Stimulated activated naive B cell treated with anti-CD40 and anti-IgM and Interleukin-4, amounts not matched to agents 10 μg/mL and 1 μg/mL and 100 μg/mL, for 72 hours (primary cell): ENCODE results near the gene KCNQ4.

Experiments used
- ATAC-seq, 2 donors: fragments of 150-1000 bp; cut with Tn5 transposase; replicated peaks; 2 replicates each; pipeline ENCODE4 v1.10.0; 2021; ENCODE audit warnings: moderate library complexity in 1 of 2
- DNase-seq: peaks from one replicate; pipeline ENCODE4 v3.0.0; 2021
- H3K27ac Mint-ChIP-seq: one replicate; pipeline ENCODE4 v1.8.0; 2022; ENCODE audit warnings: mild to moderate bottlenecking, mixed read lengths
- H3K27me3 Mint-ChIP-seq, 2 donors: one replicate each; pipeline ENCODE4 v1.8.0; 2022; ENCODE audit warnings: mixed read lengths in 2 of 2
- H3K36me3 Mint-ChIP-seq, 2 donors: one replicate each; pipeline ENCODE4 v1.8.0; 2022; ENCODE audit warnings: mixed read lengths in 2 of 2, mild to moderate bottlenecking in 1 of 2
- H3K4me1 Mint-ChIP-seq, 2 donors: one replicate each; pipeline ENCODE4 v1.8.0; 2022; ENCODE audit warnings: mixed read lengths in 2 of 2, mild to moderate bottlenecking in 1 of 2
- H3K4me3 Mint-ChIP-seq, 2 donors: one replicate each; pipeline ENCODE4 v1.8.0; 2022; ENCODE audit warnings: mild to moderate bottlenecking in 2 of 2, mixed read lengths in 2 of 2, moderate library complexity in 1 of 2
- H3K9me3 Mint-ChIP-seq, 2 donors: one replicate each; pipeline ENCODE4 v1.8.0; 2022; ENCODE audit warnings: mixed read lengths in 2 of 2, mild to moderate bottlenecking in 1 of 2

KCNQ4 gene

DNA sequence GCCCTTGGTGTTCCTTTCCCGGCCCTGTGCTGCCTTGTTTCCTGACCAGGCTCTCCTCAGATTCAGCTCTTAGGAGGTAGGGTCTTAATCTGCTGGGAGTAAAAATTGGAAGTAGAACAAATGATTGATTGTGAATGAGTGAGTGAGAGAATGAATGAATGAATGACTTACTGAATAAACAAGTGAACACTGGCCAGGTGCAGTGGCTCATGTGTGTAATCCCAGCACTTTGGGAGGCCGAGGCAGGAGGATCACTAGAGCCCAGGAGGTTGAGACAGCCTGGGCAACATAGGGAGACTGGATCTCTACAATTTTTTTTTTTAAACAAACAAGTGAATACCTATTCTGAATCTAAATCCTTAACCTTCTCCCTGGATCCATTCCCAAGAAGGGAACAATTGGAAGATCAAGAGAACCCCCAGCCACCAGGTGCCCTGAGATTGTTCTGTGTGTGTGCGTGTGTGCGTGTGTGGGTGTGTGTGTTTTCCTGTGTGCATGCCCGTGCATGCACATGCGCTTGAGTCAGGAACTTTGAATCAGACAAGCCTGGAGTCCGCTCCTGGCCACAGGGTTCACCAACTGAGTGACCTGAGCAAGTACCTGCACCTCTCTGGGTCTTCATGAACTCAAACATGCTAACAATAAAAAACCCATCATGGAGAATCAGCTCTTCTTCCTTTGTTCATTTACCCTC, 102.9 kb downstream of the KCNQ4 start:
- Mint-ChIP-seq H3K27ac (no peak overlapping the region), H3K36me3 (peaks cover 0 to 3% of the 10 kb centered on the region in 2 donors), H3K4me3 (no peak overlapping the region), H3K4me1 (peaks cover 3 to 6% of the 10 kb centered on the region in 2 donors), H3K9me3 (peaks cover 0 to 3% of the 10 kb centered on the region in 2 donors), H3K27me3 (peaks cover 40 to 59% of the 10 kb centered on the region in 2 donors)
- DNase-seq (no peak), ATAC-seq (no peak)

DNA sequence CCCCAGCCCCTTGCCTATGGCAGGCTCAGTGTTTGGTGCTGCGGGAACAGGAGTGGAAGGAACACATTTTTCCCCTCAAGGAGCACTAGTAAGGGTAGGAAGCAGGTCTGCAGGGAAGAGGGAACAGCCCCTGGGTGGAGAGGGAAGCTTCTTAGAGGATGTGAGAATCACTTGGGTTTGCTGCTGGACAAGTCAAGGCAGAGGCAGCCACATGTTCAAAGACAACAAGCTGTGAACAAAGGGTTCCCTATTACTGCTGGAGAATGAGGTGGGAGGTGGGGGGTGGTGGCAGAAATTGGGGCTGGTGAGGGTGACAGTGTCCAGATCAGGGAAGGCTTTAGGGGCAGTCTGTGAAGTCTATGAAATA, 103.4 kb downstream of the KCNQ4 start:
- no peak for DNase-seq
- Mint-ChIP-seq H3K27ac (no peak overlapping the region), H3K9me3 (peaks cover 0 to 3% of the 10 kb centered on the region in 2 donors), H3K4me3 (no peak overlapping the region), H3K36me3 (peaks cover 0 to 3% of the 10 kb centered on the region in 2 donors), H3K4me1 (peaks cover 3 to 6% of the 10 kb centered on the region in 2 donors), H3K27me3 (peaks cover 40 to 56% of the 10 kb centered on the region in 2 donors)
- ATAC-seq, result no peak

DNA sequence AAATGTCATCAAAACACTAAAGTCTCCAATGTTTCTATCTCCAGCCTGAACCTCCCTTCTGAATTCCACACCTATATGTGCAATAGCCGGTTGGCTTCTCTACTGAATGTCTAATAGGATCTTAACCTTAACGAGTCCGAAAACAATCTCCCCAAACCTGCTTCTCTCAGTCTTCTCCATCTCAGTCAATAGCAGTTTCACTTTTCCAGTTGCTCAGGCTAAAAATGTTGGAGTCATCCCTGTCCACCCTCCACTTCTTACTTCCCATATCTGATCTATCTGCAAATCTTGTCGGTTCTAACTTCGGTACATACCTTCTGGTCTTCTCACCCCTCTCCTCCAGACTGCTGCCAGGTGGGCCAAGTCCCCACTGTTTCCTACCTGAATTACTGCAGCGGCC, 104.1 kb downstream of the KCNQ4 start:
- Mint-ChIP-seq H3K27me3 (peaks cover 37 to 50% of the 10 kb centered on the region in 2 donors), H3K36me3 (peaks cover 0 to 1% of the 10 kb centered on the region in 2 donors), H3K4me1 (peaks cover 3 to 6% of the 10 kb centered on the region in 2 donors), H3K27ac (no peak overlapping the region), H3K4me3 (no peak overlapping the region), H3K9me3 (peaks cover 0 to 1% of the 10 kb centered on the region in 2 donors)
- no peak for ATAC-seq
- DNase-seq, result no peak
